Muscle layer of colon (tissue), 2 donors: ENCODE results near the gene FAAH.
A peak's percentile ranks its signal among the peaks of the same experiment; 100 is the strongest.
"Not testable (repeated sequence)": the region's sequence is repeated elsewhere in the genome, so short reads cannot be mapped to it uniquely, and the experiment has no call there.

Source experiments
- H3K27ac ChIP-seq: one replicate; pipeline ENCODE4 v1.7.0; 2013; ENCODE audit warnings: low read depth, mild to moderate bottlenecking, low read length, moderate library complexity
- H3K27me3 ChIP-seq, 2 donors: one replicate each; pipeline ENCODE4 v1.7.0; 2013; ENCODE audit warnings: low read length in 2 of 2, mild to moderate bottlenecking in 2 of 2; ENCODE audit not compliant: insufficient read depth in 2 of 2, control insufficient read depth in 1 of 2
- H3K36me3 ChIP-seq: one replicate; pipeline ENCODE4 v1.7.0; 2013; ENCODE audit warnings: mild to moderate bottlenecking, low read length; ENCODE audit not compliant: insufficient read depth
- H3K4me1 ChIP-seq: one replicate; pipeline ENCODE4 v1.7.0; 2013; ENCODE audit warnings: mild to moderate bottlenecking, low read length; ENCODE audit not compliant: insufficient read depth
- H3K4me3 ChIP-seq, 2 donors: one replicate each; pipeline ENCODE4 v1.7.0; 2013; ENCODE audit warnings: low read length in 2 of 2, low read depth in 1 of 2, mild to moderate bottlenecking in 1 of 2, moderate library complexity in 1 of 2
- H3K9ac ChIP-seq: one replicate; pipeline ENCODE4 v1.7.0; 2013; ENCODE audit warnings: low read length
- H3K9me3 ChIP-seq: one replicate; pipeline ENCODE4 v1.7.0; 2013; ENCODE audit warnings: mild to moderate bottlenecking, low read length
- donor health status: abdominal sarcoma.
- donor health status: Adenocarcinoma of cecum.

FAAH gene

DNA sequence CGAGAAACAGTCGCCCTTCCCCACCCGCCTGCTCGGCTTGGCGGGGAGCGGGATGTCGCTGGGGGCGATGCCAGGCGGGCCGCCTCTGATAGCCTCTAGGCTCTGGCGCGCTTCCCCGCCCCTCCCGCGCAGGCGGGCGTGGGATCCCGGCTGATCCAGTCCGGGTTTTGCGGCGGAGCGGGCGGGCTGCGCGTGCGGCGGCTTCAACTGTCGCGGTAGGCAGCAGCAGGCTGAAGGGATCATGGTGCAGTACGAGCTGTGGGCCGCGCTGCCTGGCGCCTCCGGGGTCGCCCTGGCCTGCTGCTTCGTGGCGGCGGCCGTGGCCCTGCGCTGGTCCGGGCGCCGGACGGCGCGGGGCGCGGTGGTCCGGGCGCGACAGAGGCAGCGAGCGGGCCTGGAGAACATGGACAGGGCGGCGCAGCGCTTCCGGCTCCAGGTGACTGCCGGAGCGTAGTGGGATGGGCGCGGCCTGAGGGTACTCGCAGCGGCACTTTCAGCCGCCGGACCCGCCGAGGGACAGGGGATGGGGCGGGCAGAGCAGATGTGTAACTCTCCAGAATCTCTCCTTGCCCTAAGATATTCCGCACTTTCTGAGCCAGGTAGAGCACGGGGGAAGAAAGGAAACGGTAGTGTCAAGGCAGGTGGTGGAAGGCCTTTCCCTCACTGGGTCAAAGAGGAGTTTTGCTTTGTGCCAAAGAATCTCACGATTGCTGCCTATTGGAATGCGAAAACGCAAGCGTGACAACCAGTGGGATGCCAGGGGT is at the start of gene FAAH:
TSS of gene FAAH (plus strand) at position 210 of the 764 bp plus-strand sequence. CDS start at position 242, 32 bp downstream.
- Histone ChIP-seq H3K27ac (no peak within 1 kb of the TSS), H3K9me3 (no peaks in the 10 kb centered on the region), H3K27me3 (no peaks in the 10 kb centered on the region), H3K36me3 (no peaks in the 10 kb centered on the region), H3K4me3 (peak within 1 kb of the TSS; percentile 55 to 85), H3K4me1 (peaks cover 12% of the 10 kb centered on the region), H3K9ac (no peak within 1 kb of the TSS)

DNA sequence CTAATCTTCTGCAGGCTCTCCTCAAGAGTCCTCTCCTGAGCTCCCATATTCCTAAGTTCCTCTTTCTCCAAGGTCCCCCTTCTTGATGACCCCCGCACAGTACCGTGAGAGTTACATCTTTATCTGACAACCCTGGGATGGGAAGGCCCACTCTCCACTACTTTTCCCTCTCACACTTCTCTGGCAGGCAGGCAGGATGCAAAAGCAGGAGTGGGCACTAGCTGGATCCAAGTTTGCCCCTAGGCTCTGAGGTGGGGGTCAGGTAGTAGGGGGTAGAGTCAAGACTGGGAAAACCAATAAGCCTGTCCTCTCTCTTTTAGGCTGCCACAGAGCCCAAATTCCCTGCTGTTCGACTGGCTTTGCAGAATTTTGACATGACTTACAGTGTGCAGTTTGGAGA is 49.6 kb upstream of the FAAH start:
- Histone ChIP-seq H3K9ac (no peak overlapping the region), H3K27ac (no peak overlapping the region), H3K36me3 (peaks cover 25% of the 10 kb centered on the region), H3K9me3 (no peaks in the 10 kb centered on the region), H3K4me3 (no peak overlapping the region), H3K27me3 (no peaks in the 10 kb centered on the region), H3K4me1 (peaks cover 7% of the 10 kb centered on the region)

DNA sequence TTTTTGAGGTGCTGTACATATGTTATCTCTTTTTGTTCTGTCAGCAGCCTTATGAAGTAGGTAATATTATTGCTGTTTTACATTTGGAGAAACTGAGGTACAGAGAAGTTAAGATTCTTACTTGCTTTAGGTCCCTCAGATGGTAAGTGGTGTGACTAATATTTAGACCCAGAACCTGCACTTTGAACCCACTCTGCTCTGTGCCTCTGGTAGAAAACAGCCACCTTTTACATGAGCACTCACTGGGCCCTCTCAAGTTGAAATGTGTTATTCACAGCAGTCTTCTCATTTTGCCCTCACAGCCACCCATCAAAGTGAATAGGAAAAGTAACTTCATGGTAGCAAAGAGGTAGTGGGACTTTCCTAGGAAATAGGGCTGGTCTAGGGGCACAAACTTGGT is 48.8 kb upstream of the FAAH start:
- Histone ChIP-seq H3K36me3 (peaks cover 33% of the 10 kb centered on the region), H3K9ac (no peak overlapping the region), H3K4me3 (no peak overlapping the region), H3K9me3 (no peaks in the 10 kb centered on the region), H3K27ac (no peak overlapping the region), H3K4me1 (peaks cover 7% of the 10 kb centered on the region), H3K27me3 (no peaks in the 10 kb centered on the region)

DNA sequence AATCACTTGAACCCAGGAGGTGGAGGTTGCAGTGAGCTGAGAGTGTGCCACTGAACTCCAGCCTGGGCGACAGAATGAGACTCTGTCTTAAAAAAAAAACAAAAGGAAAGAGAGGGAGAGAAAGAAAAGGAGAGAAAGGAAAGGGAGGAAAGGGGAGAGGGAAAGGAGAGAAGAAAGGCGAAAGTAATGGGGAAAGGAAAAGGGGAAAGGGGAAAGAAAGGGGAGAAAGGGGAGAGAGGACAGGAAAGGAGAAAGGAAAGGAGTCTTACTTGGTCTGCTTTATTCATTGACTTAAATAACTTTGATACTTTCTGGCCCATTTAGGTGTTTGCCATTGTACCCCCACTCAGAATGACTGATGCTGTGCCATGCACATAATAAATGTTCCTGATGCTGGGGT is 41.8 kb upstream of the FAAH start:
- H3K9me3 ChIP-seq = no peaks in the 10 kb centered on the region
- H3K27me3 ChIP-seq = no peaks in the 10 kb centered on the region
- H3K9ac ChIP-seq = no peak overlapping the region
- H3K27ac ChIP-seq = no peak overlapping the region
- H3K36me3 ChIP-seq = peaks cover 35% of the 10 kb centered on the region
- no peak overlapping the region for H3K4me3 ChIP-seq
- no peaks in the 10 kb centered on the region for H3K4me1 ChIP-seq

DNA sequence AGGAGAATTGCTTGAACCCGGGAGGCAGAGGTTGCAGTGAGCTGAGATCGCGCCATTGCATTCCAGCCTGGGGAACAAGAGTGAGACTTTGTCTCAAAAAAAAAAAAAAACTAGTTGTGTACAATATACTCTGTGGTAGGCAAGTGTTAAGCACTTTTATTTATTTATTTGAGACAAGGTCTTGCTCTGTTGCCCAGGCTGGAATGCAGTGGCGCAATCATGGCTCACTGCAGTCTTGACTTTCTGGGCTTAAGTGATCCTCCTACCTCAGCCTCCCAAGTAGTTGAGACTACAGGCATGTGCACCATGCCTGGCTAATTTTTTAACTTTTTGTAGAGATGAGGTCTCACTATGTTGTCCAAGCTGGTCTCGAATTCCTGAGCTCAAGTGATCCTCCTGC is 38.2 kb upstream of the FAAH start:
- peaks cover 26% of the 10 kb centered on the region for H3K36me3 ChIP-seq
- not testable (repeated sequence) for H3K4me1 ChIP-seq, H3K9me3 ChIP-seq, H3K27me3 ChIP-seq, H3K9ac ChIP-seq, H3K27ac ChIP-seq, H3K4me3 ChIP-seq

DNA sequence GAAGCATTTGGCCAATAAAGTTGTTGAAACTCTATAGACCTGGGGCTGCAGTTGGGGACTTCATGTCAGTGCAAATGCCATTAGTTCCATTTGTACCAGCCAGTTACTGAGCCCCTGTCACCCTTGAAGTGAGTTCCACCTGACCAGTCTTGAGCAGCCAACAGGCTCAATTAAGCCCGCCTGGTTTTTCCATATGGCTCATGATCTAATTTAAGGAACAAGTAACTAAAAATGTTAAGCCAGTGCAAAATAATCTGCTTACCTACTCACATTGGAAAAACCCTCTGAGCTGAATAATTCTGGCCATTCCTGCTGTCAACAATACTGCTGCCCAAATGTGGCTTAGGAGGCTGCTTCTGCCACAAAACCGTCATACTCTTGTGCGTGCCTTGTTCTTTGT is 32.0 kb upstream of the FAAH start:
- Histone ChIP-seq H3K36me3 (peaks cover 42% of the 10 kb centered on the region), H3K9me3 (no peaks in the 10 kb centered on the region), H3K9ac (no peak overlapping the region), H3K4me3 (no peak overlapping the region), H3K27me3 (no peaks in the 10 kb centered on the region), H3K27ac (no peak overlapping the region), H3K4me1 (no peaks in the 10 kb centered on the region)

DNA sequence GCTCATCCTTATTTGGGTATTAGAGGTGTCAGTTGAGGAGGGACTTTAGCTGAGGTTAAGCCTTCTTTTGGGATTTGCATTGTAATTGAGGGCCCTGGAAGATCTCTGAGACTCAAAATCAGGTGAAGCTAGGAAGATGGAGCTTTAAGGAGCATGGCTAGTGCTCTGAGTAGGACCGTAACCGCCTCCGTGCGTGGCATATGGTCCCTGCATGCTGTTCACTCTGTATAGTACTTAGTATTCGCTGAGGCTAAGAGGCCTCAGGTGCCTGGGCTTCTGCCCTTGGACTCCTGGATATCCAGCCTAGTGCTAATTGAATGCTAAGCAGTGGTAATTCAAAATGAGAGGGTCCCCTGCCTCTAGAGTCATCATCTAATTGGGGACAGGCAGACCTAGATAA is 31.0 kb upstream of the FAAH start:
- Histone ChIP-seq H3K27me3 (no peaks in the 10 kb centered on the region), H3K4me1 (no peaks in the 10 kb centered on the region), H3K27ac (no peak overlapping the region), H3K9ac (no peak overlapping the region), H3K36me3 (peaks cover 43% of the 10 kb centered on the region), H3K9me3 (no peaks in the 10 kb centered on the region), H3K4me3 (no peak overlapping the region)

DNA sequence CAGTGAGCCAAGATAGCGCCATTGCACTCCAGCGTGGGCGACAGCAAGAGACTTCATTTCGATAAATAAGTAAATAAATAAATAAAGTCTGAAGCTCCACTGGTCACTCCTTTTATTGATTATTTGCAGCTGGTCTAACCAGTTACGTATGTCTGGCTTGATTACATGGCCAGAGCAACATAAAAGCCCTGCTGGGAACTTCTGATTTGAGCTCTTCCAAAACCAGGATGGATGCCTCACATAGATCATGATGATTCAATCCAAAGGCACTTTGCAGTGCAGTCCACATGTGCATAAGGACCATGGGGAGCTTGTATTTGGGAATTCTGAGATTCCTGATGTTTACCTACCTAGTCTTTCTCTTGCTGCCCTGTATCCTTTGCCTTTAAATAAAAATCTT is 29.5 kb upstream of the FAAH start:
- no peaks in the 10 kb centered on the region for H3K4me1 ChIP-seq
- no peaks in the 10 kb centered on the region for H3K27me3 ChIP-seq
- peaks cover 51% of the 10 kb centered on the region for H3K36me3 ChIP-seq
- H3K9me3 ChIP-seq = no peaks in the 10 kb centered on the region
- H3K27ac ChIP-seq = no peak overlapping the region
- no peak overlapping the region for H3K4me3 ChIP-seq
- H3K9ac ChIP-seq = no peak overlapping the region

DNA sequence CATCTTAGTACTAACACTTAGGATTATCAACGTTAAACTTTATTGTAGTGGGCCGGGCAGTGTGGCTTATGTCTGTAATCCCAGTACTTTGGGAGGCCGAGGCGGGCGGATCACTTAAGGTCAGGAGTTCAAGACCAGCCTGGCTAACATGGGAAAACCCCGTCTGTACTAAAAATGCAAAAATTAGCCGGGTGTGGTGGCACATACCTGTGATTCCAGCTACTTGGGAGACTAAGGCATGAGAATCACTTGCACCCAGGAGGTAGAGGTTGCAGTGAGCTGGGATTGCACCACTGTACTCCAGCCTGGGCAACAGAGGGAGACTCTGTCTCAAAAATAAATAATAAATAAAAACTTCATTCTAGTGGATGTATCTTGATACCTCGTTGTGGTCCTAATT is 28.3 kb upstream of the FAAH start:
- not testable (repeated sequence) for H3K4me1 ChIP-seq, H3K9ac ChIP-seq, H3K9me3 ChIP-seq, H3K27ac ChIP-seq, H3K27me3 ChIP-seq, H3K4me3 ChIP-seq
- H3K36me3 ChIP-seq = peaks cover 45% of the 10 kb centered on the region

DNA sequence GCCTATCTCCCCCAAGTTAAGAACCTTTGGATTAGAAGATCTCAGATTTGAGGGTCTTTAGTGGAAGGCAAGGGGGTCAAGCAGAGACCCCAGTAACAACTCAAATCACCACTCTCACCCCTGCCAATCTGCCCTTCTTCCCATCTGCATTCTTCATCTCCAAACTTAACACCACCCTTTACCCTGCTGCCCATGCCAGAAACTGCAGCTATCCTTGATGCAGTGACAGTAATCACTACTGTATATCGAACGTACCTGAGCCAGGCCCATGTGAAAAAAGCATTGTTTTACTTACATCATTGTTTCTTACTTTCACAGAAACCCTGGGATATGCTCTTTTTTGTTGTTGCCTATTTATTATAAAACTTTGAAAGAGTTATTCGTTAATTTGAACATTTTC is 27.0 kb upstream of the FAAH start:
- H3K9ac ChIP-seq = no peak overlapping the region
- no peaks in the 10 kb centered on the region for H3K27me3 ChIP-seq
- no peak overlapping the region for H3K27ac ChIP-seq
- H3K9me3 ChIP-seq = no peaks in the 10 kb centered on the region
- no peaks in the 10 kb centered on the region for H3K4me1 ChIP-seq
- peaks cover 32% of the 10 kb centered on the region for H3K36me3 ChIP-seq
- no peak overlapping the region for H3K4me3 ChIP-seq

DNA sequence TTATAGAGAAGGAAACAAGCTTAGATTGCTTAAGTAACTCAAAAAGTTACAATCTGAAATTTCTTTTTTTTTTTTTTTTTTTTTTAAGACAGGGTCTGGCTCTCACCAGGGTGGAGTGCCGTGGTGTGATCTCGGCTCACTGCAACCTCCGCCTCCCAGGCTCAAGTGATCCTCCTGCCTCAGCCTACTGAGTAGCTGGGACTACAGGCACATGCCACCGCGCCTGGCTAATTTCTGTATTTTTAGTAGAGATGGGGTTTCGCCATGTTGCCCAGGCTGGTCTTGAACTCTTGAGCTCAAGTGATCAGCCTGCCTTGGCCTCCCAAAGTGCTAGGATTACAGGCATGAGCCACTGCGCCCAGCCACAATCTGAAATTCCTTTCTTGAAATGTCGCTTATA is 26.4 kb upstream of the FAAH start:
- not testable (repeated sequence) for H3K4me3 ChIP-seq, H3K27me3 ChIP-seq, H3K9me3 ChIP-seq, H3K27ac ChIP-seq, H3K4me1 ChIP-seq, H3K9ac ChIP-seq
- peaks cover 26% of the 10 kb centered on the region for H3K36me3 ChIP-seq

DNA sequence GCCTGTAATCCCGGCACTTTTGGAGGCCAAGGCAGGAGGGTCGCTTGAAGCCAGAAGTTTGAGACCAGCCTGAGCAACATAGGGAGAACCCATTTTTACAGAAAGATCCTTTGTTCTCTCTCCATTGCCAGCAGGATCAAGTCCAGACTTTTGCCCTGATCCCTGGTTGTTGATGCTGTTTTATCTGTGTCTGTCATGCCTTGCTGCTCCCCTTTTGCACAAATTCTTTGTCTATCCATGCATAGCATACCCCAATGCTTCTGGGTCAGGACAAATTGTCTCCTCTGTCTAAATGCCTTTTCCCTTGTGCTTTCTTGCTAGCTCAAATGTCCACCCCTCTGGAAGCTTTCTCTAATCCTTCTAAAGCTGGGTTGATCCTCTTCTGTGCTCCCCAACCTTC is 25.3 kb upstream of the FAAH start:
- Histone ChIP-seq H3K9me3 (no peaks in the 10 kb centered on the region), H3K27me3 (no peaks in the 10 kb centered on the region), H3K36me3 (peaks cover 17% of the 10 kb centered on the region), H3K9ac (no peak overlapping the region), H3K27ac (no peak overlapping the region), H3K4me1 (no peaks in the 10 kb centered on the region), H3K4me3 (no peak overlapping the region)
